Aorta (tissue), 5 donors: Measurements from ENCODE around the gene B3GALNT2. TPM values are rescaled to one million over a fixed set of nuclear protein-coding genes. Genes with fewer than 3 reads are reported as not detected.

Source experiments
- ATAC-seq: fragments of 200-7000 bp; cut with Tn5 transposase; one replicate; pipeline ENCODE4 v1.9.1; 2022; ENCODE audit warnings: moderate library complexity; ENCODE audit not compliant: low FRiP score
- DNase-seq, 2 donors: peaks; one replicate each; pipeline ENCODE4 v3.0.0-alpha.2; 2020
- H3K27ac ChIP-seq, 2 donors: one replicate each; pipeline ENCODE4 v1.5.1; 2013; ENCODE audit warnings: low read length in 2 of 2, mild to moderate bottlenecking in 2 of 2, moderate library complexity in 2 of 2, control low read depth in 1 of 2, inconsistent platforms in 1 of 2, low read depth in 1 of 2
- H3K27me3 ChIP-seq, 2 donors: one replicate each; pipeline ENCODE4 v1.6.1; 2013; ENCODE audit warnings: control low read depth in 1 of 2, low read length in 1 of 2, mild to moderate bottlenecking in 1 of 2, moderate library complexity in 1 of 2; ENCODE audit not compliant: insufficient read depth in 2 of 2, control insufficient read depth in 1 of 2
- H3K36me3 ChIP-seq, 2 donors: one replicate each; pipeline ENCODE4 v1.6.1; 2013; ENCODE audit warnings: control low read depth in 1 of 2, low read length in 1 of 2, mild to moderate bottlenecking in 1 of 2; ENCODE audit not compliant: insufficient read depth in 2 of 2, control insufficient read depth in 1 of 2
- H3K4me1 ChIP-seq, 2 donors: one replicate each; pipeline ENCODE4 v1.6.1; 2013; ENCODE audit warnings: low read length in 2 of 2, control low read depth in 1 of 2, mild to moderate bottlenecking in 1 of 2, moderate library complexity in 1 of 2; ENCODE audit not compliant: insufficient read depth in 2 of 2, control insufficient read depth in 1 of 2
- H3K4me3 ChIP-seq, 2 donors: one replicate each; pipeline ENCODE4 v1.5.1; 2013; ENCODE audit warnings: low read length in 2 of 2, control low read depth in 1 of 2, mild to moderate bottlenecking in 1 of 2
- H3K9me3 ChIP-seq: one replicate; pipeline ENCODE4 v1.6.1; 2013; ENCODE audit warnings: mild to moderate bottlenecking, low read length; ENCODE audit not compliant: control insufficient read depth
- WGBS, 2 donors: extraction: QIAGEN DNeasy Blood & Tissue Kit; methylation state at CpG; one replicate each; pipeline ENCODE4 v1.1.7; 2013; 5-methylcytosine and 5-hydroxymethylcytosine counted together
- intact Hi-C, 2 donors: fragments of 100-400 bp; cut with DNase I; formaldehyde crosslinking; loops; one replicate each; pipeline versions ENCODE4 v1.14.2 to v1.15.0; 2022
- polyA plus RNA-seq, 2 donors: library from polyadenylated mRNA; stranded (reverse); fragments of 200-250 nt; gene quantifications; one replicate each; pipeline ENCODE4 v1.2.3, GENCODE V29; 2013
- total RNA-seq, 2 donors: library from RNA; stranded (reverse); fragmentation: NEBNext Ultra II Directional; extraction: Animal tissue kit (Norgen Biotek cat#: 25700); gene quantifications; one replicate each; pipeline ENCODE4 v1.2.1, GENCODE V29; 2021
- donor health status: healthy with polysubstance abuse.
- donor health status: Bipolar disorder and iron deficiency.
- donor health status: DM: no; HTN: no; CAD: no.
- donor health status: DM: no; HTN: no; CAD: no.
- donor health status: DM: yes; HTN: yes; CAD: no.

Gene B3GALNT2
- total and polyA plus RNA-seq, 4 donors = 10.0 to 44.6 (median 24.7) TPM

GRCh38 chr1:235455097-235455496 is 49.2 kb downstream of the B3GALNT2 start:
- peaks cover 2 to 4% of the 10 kb centered on the region in 2 donors for H3K36me3 ChIP-seq
- intact Hi-C loops = no loop called here
- no peak overlapping the region for H3K4me3 ChIP-seq
- WGBS, 2 donors = 68 to 70% methylated on average over 2 of the region's 2 CpGs
- no peaks in the 10 kb centered on the region for H3K9me3 ChIP-seq
- H3K27ac ChIP-seq = no peak overlapping the region
- H3K4me1 ChIP-seq = no peaks in the 10 kb centered on the region
- ATAC-seq (no peak), DNase-seq (no peak)
- H3K27me3 ChIP-seq = no peaks in the 10 kb centered on the region

GRCh38 chr1:235454021-235454420 is 50.2 kb downstream of the B3GALNT2 start:
- Histone ChIP-seq H3K36me3 (peaks cover 2 to 4% of the 10 kb centered on the region in 2 donors), H3K4me1 (no peaks in the 10 kb centered on the region), H3K27me3 (no peaks in the 10 kb centered on the region), H3K4me3 (no peak overlapping the region), H3K9me3 (no peaks in the 10 kb centered on the region), H3K27ac (no peak overlapping the region)
- intact Hi-C loops = no loop called here
- ATAC-seq = no peak
- no peak for DNase-seq
- 92 to 96% methylated on average over 8 of the region's 8 CpGs for WGBS, 2 donors

- no peaks in the 10 kb centered on the region for H3K27me3 ChIP-seq
- peak overlapping the region in 1 of 2 donors; percentile 48 for H3K27ac ChIP-seq
- ATAC-seq (no peak), DNase-seq (no peak)
- WGBS, 2 donors = 28 to 29% methylated on average over 2 of the region's 2 CpGs
- H3K36me3 ChIP-seq = peaks cover 6 to 12% of the 10 kb centered on the region in 2 donors
- no peaks in the 10 kb centered on the region for H3K9me3 ChIP-seq
- intact Hi-C loops = no loop called here
- H3K4me3 ChIP-seq = no peak overlapping the region
- H3K4me1 ChIP-seq = no peaks in the 10 kb centered on the region
These were observed 53.3 kb downstream of the B3GALNT2 start for GRCh38 chr1:235450886-235451483.

- Histone ChIP-seq H3K4me1 (no peaks in the 10 kb centered on the region), H3K36me3 (peaks cover 8 to 15% of the 10 kb centered on the region in 2 donors), H3K9me3 (no peaks in the 10 kb centered on the region), H3K4me3 (no peak overlapping the region), H3K27ac (no peak overlapping the region), H3K27me3 (no peaks in the 10 kb centered on the region)
- ATAC-seq = no peak
- no peak for DNase-seq
- 90% methylated on average over 5 of the region's 5 CpGs for WGBS, 2 donors
- intact Hi-C loops = no loop called here
These were observed 53.8 kb downstream of the B3GALNT2 start for GRCh38 chr1:235450433-235450832.

GRCh38 chr1:235448616-235449015 is 55.6 kb downstream of the B3GALNT2 start:
- H3K4me1 ChIP-seq = no peaks in the 10 kb centered on the region
- ATAC-seq = no peak
- peaks cover 8 to 14% of the 10 kb centered on the region in 2 donors for H3K36me3 ChIP-seq
- H3K27ac ChIP-seq = no peak overlapping the region
- H3K4me3 ChIP-seq = no peak overlapping the region
- H3K27me3 ChIP-seq = no peaks in the 10 kb centered on the region
- WGBS, 2 donors = 83 to 85% methylated on average over 7 of the region's 7 CpGs
- intact Hi-C loops = no loop called here
- no peaks in the 10 kb centered on the region for H3K9me3 ChIP-seq
- no peak for DNase-seq

- no peak overlapping the region for H3K4me3 ChIP-seq
- H3K9me3 ChIP-seq = no peaks in the 10 kb centered on the region
- no peak overlapping the region for H3K27ac ChIP-seq
- ATAC-seq (no peak), DNase-seq (no peak)
- intact Hi-C loops = no loop called here
- H3K36me3 ChIP-seq = peaks cover 12% of the 10 kb centered on the region in 2 donors
- 82% methylated on average over 9 of the region's 9 CpGs for WGBS, 2 donors
- H3K27me3 ChIP-seq = no peaks in the 10 kb centered on the region
- no peaks in the 10 kb centered on the region for H3K4me1 ChIP-seq
These were observed 61.3 kb downstream of the B3GALNT2 start for GRCh38 chr1:235442788-235443429.

- Histone ChIP-seq H3K4me1 (no peaks in the 10 kb centered on the region), H3K27ac (no peak overlapping the region), H3K9me3 (no peaks in the 10 kb centered on the region), H3K4me3 (no peak overlapping the region), H3K27me3 (no peaks in the 10 kb centered on the region), H3K36me3 (peaks cover 7 to 13% of the 10 kb centered on the region in 2 donors)
- intact Hi-C loops = no loop called here
- DNase-seq = no peak
- 82 to 88% methylated on average over 6 of the region's 6 CpGs for WGBS, 2 donors
- ATAC-seq = no peak
These were observed 63.0 kb downstream of the B3GALNT2 start for GRCh38 chr1:235441159-235441685.

- peaks cover 4 to 6% of the 10 kb centered on the region in 2 donors for H3K36me3 ChIP-seq
- ATAC-seq = no peak
These were observed 70.3 kb downstream of the B3GALNT2 start for GRCh38 chr1:235434001-235434400.

GRCh38 chr1:235430991-235431390 is 73.3 kb downstream of the B3GALNT2 start:
- intact Hi-C loops = no loop called here
- DNase-seq (no peak), ATAC-seq (no peak)
- H3K27ac ChIP-seq = no peak overlapping the region
- no peaks in the 10 kb centered on the region for H3K27me3 ChIP-seq
- 6 to 9% methylated on average over 6 of the region's 6 CpGs for WGBS, 2 donors
- no peaks in the 10 kb centered on the region for H3K9me3 ChIP-seq
- no peak overlapping the region for H3K4me3 ChIP-seq
- H3K36me3 ChIP-seq = peaks cover 2 to 3% of the 10 kb centered on the region in 2 donors
- H3K4me1 ChIP-seq = no peaks in the 10 kb centered on the region

More at GRCh38 chr1:235434001-235434400, 70.3 kb downstream of the B3GALNT2 start:
- intact Hi-C loops = no loop called here
- H3K27ac ChIP-seq = no peak overlapping the region
- 88 to 90% methylated on average over 8 of the region's 8 CpGs for WGBS, 2 donors
- no peaks in the 10 kb centered on the region for H3K9me3 ChIP-seq
- no peaks in the 10 kb centered on the region for H3K4me1 ChIP-seq
- no peak overlapping the region for H3K4me3 ChIP-seq
- DNase-seq = no peak
- no peaks in the 10 kb centered on the region for H3K27me3 ChIP-seq
